Activated naive CD8-positive, alpha-beta T cell treated with anti-CD3 and anti-CD28 coated beads, Interleukin-2, amount 50 U/mL, for 16 hours (primary cell): ENCODE results near the gene UST.
"Not testable (repeated sequence)": the region's sequence is repeated elsewhere in the genome, so short reads cannot be mapped to it uniquely, and the experiment has no call there.

Source experiments
- DNase-seq: peaks from one replicate; pipeline ENCODE4 v3.0.0-alpha.2; 2020; ENCODE audit warnings: low read depth, low spot score

UST gene

GRCh38 chr6:149035766-149036165 is 288.9 kb downstream of the UST start:
- DNase-seq = no peak

- DNase-seq = no peak
These were observed 290.3 kb downstream of the UST start for GRCh38 chr6:149037051-149037671.

- DNase-seq = not testable (repeated sequence)
These were observed 292.2 kb downstream of the UST start for GRCh38 chr6:149039025-149039424.

GRCh38 chr6:149041953-149042352 is 295.1 kb downstream of the UST start:
- DNase-seq = no peak

- no peak for DNase-seq
These were observed 296.8 kb downstream of the UST start for GRCh38 chr6:149043476-149044130.

- DNase-seq = no peak
These were observed 297.7 kb downstream of the UST start for GRCh38 chr6:149044528-149044927.

GRCh38 chr6:149045404-149045803 is 298.6 kb downstream of the UST start:
- DNase-seq = no peak

- no peak for DNase-seq
These were observed 299.5 kb downstream of the UST start for GRCh38 chr6:149046164-149046821.

GRCh38 chr6:149046822-149047246 is 300.0 kb downstream of the UST start:
- DNase-seq = no peak

- no peak for DNase-seq
These were observed 302.4 kb downstream of the UST start for GRCh38 chr6:149049230-149049629.

- no peak for DNase-seq
These were observed 303.3 kb downstream of the UST start for GRCh38 chr6:149050160-149050559.

- DNase-seq = no peak
These were observed 305.7 kb downstream of the UST start for GRCh38 chr6:149052350-149053106.

- no peak for DNase-seq
These were observed 307.2 kb downstream of the UST start for GRCh38 chr6:149053848-149054558.

- DNase-seq = no peak
These were observed 307.8 kb downstream of the UST start for GRCh38 chr6:149054559-149055194.

- no peak for DNase-seq
These were observed 308.5 kb downstream of the UST start for GRCh38 chr6:149055195-149055899.

GRCh38 chr6:149056777-149057463 is 310.1 kb downstream of the UST start:
- no peak for DNase-seq

GRCh38 chr6:149057464-149057840 is 310.6 kb downstream of the UST start:
- no peak for DNase-seq

GRCh38 chr6:149059557-149059956 is 312.7 kb downstream of the UST start:
- no peak for DNase-seq

- DNase-seq = no peak
These were observed 313.6 kb downstream of the UST start for GRCh38 chr6:149060300-149060984.
